HepG2 (cell line): ENCODE measurements around the gene FXYD6. TPM values are rescaled to one million over a fixed set of nuclear protein-coding genes. Genes with fewer than 3 reads are reported as not detected.

ENCODE experiments used
- ATAC-seq: fragments of 200-7000 bp; cut with Tn5 transposase; 3 replicates; pipeline ENCODE4 v1.9.1; 2020; ENCODE audit warnings: mild to moderate bottlenecking, moderate library complexity
- BruUV-seq: library from RNA; stranded (reverse); fragments of 400-500 nt; replicated peaks from 2 replicates; lab custom pipeline; 2021; lab: Mats Ljungman, UMichigan
- CTCF ChIA-PET: fragments of 300-600 bp; formaldehyde crosslinking; extraction: SDS; loops from one replicate; lab custom pipeline; 2021; ENCODE audit warnings: low total read pairs, inconsistent platforms, low intra/inter-chr PET ratio; lab: Yijun Ruan, JAX
- POLR2A ChIA-PET: fragments of 350-600 bp; sonication (Branson Sonifier 250); formaldehyde crosslinking; loops from one replicate; lab custom pipeline; 2020; ENCODE audit warnings: antibody characterized with exemption, inconsistent platforms; lab: Yijun Ruan, JAX
- DNase-seq: peaks from one replicate; pipeline ENCODE4 v3.0.0-alpha.2; 2015; ENCODE audit warnings: low spot score
- FAIRE-seq: peaks from 3 replicates; lab custom pipeline; 2011; peaks lifted over from hg19 to GRCh38; lab: Jason Lieb, UNC
- H2AFZ ChIP-seq: one replicate; pipeline ENCODE4 v1.6.1; 2011; ENCODE audit warnings: low read length, inconsistent platforms
- H3K27ac ChIP-seq: fragments of 300-600 bp; 3 replicates; pipeline ENCODE4 v1.8.0; 2011; ENCODE audit warnings: mixed run types, mild to moderate bottlenecking, mixed read lengths, low read length, inconsistent platforms; ENCODE audit not compliant: insufficient read depth; ENCODE audit errors: extremely low read length
- H3K27me3 ChIP-seq, 2 experiments: fragments of 200-600 bp in 1 of 2; 2 replicates in 1 of 2; 3 replicates in 1 of 2; pipeline versions ENCODE4 v1.6.0 to v1.8.0; 2011; ENCODE audit warnings: low read length in 2 of 2, mild to moderate bottlenecking in 2 of 2, moderate library complexity in 2 of 2, inconsistent platforms in 1 of 2; ENCODE audit not compliant: insufficient read depth in 2 of 2, control insufficient read depth in 1 of 2
- H3K36me3 ChIP-seq, 2 experiments: fragments of 200-600 bp in 1 of 2; replicated peaks in 1 of 2; 2 replicates in 1 of 2; 3 replicates in 1 of 2; pipeline versions ENCODE4 v1.5.1 to v1.8.0; 2011; ENCODE audit warnings: low read length in 2 of 2, inconsistent platforms in 1 of 2; ENCODE audit not compliant: insufficient read depth in 2 of 2, control insufficient read depth in 1 of 2
- H3K4me1 ChIP-seq: 2 replicates; pipeline ENCODE4 v1.5.1; 2012; ENCODE audit warnings: low read length, inconsistent platforms; ENCODE audit not compliant: insufficient read depth
- H3K4me2 ChIP-seq: 2 replicates; pipeline ENCODE4 v1.6.0; 2011; ENCODE audit warnings: low read depth, low read length, inconsistent platforms
- H3K4me3 ChIP-seq, 3 experiments: fragments of 200-600 bp in 1 of 3; sonication (generic), shearing (Covaris generic) in 1 of 3; replicated peaks in 1 of 3; 2 replicates each; pipeline ENCODE4 v1.5.1; 2011 to 2016; ENCODE audit warnings: low read length in 3 of 3, inconsistent platforms in 2 of 3, low read depth in 2 of 3, mild to moderate bottlenecking in 2 of 3, control low read depth in 1 of 3, mixed read lengths in 1 of 3; ENCODE audit not compliant: insufficient read depth in 1 of 3
- H3K79me2 ChIP-seq: one replicate; pipeline ENCODE4 v1.6.1; 2011; ENCODE audit warnings: low read length, inconsistent platforms; ENCODE audit not compliant: insufficient read depth
- H3K9ac ChIP-seq: 2 replicates; pipeline ENCODE4 v1.6.0; 2011; ENCODE audit warnings: mild to moderate bottlenecking, low read depth, low read length, inconsistent platforms; ENCODE audit not compliant: insufficient read depth
- H3K9me3 ChIP-seq: 2 replicates; pipeline ENCODE4 v1.5.1; 2012; ENCODE audit warnings: mild to moderate bottlenecking, low read length
- H4K20me1 ChIP-seq: 2 replicates; pipeline ENCODE4 v1.6.0; 2011; ENCODE audit warnings: inconsistent platforms, mild to moderate bottlenecking, low read length, moderate library complexity; ENCODE audit not compliant: insufficient read depth
- HNF1A ChIP-seq, 2 experiments: sonication (generic) in 1 of 2; formaldehyde crosslinking in 1 of 2; IDR thresholded peaks; 2 replicates each; pipeline versions ENCODE4 v1.4.0 to v1.6.1; 2016 to 2020; ENCODE audit warnings: borderline replicate concordance in 1 of 2, low read depth in 1 of 2, mild to moderate bottlenecking in 1 of 2, missing genetic modification reagents in 1 of 2
- HNRNPK ChIP-seq: fragments of 200-400 bp; formaldehyde crosslinking; IDR thresholded peaks from 2 replicates; pipeline ENCODE4 v1.6.1; 2018; ENCODE audit warnings: low read length, low read depth, moderate library complexity, mild to moderate bottlenecking; ENCODE audit not compliant: poor library complexity, severe bottlenecking
- IRF1 ChIP-seq: sonication (generic); formaldehyde crosslinking; IDR thresholded peaks from 2 replicates; pipeline ENCODE4 v1.4.0; 2020; ENCODE audit warnings: low read depth, mild to moderate bottlenecking, missing genetic modification reagents
- ISX ChIP-seq: sonication (generic); formaldehyde crosslinking; conservative IDR thresholded peaks from 2 replicates; pipeline ENCODE4 v1.5.0; 2020; ENCODE audit warnings: missing genetic modification reagents
- NFE2 ChIP-seq: sonication (generic); formaldehyde crosslinking; IDR thresholded peaks from 2 replicates; pipeline ENCODE4 v1.4.0; 2020; ENCODE audit warnings: missing genetic modification reagents
- PRDM10 ChIP-seq: sonication (generic); formaldehyde crosslinking; IDR thresholded peaks from 2 replicates; pipeline ENCODE4 v1.4.0; 2020; ENCODE audit warnings: low read depth, missing genetic modification reagents
- SP1 ChIP-seq, 2 experiments: fragments of 450-650 bp in 1 of 2; sonication (generic) in 1 of 2; formaldehyde crosslinking in 1 of 2; IDR thresholded peaks; 2 replicates each; pipeline versions ENCODE4 v1.4.0 to v1.6.1; 2016 to 2020; ENCODE audit warnings: missing genetic modification reagents in 1 of 2
- TSC22D2 ChIP-seq: sonication (generic); formaldehyde crosslinking; IDR thresholded peaks from 2 replicates; pipeline ENCODE4 v1.5.1; 2020; ENCODE audit warnings: missing genetic modification reagents, mild to moderate bottlenecking, borderline replicate concordance
- ZBTB4 ChIP-seq: sonication (generic); formaldehyde crosslinking; IDR thresholded peaks from 2 replicates; pipeline ENCODE4 v1.4.0; 2020; ENCODE audit warnings: missing genetic modification reagents, mild to moderate bottlenecking, borderline replicate concordance
- ZNF776 ChIP-seq: sonication (generic); formaldehyde crosslinking; IDR thresholded peaks from 2 replicates; pipeline ENCODE4 v1.4.0; 2020; ENCODE audit warnings: mild to moderate bottlenecking, missing genetic modification reagents
- ZNF891 ChIP-seq: sonication (generic); formaldehyde crosslinking; IDR thresholded peaks from 2 replicates; pipeline ENCODE4 v1.5.0; 2020; ENCODE audit warnings: mild to moderate bottlenecking, missing genetic modification reagents
- WGBS: methylation state at CpG from one replicate; pipeline ENCODE4 v1.1.6; 2017; ENCODE audit warnings: low lambda C conversion rate; 5-methylcytosine and 5-hydroxymethylcytosine counted together
- in situ Hi-C: cut with HindIII; loops from 2 replicates; pipeline ENCODE4 v1.10.0; 2017; ENCODE audit warnings: low pct_unique_long_range_greater_than_20kb; ENCODE audit not compliant: extremely low pct_ligation_motif_present
- intact Hi-C: fragments of 100-400 bp; cut with micrococcal nuclease; formaldehyde crosslinking; loops from one replicate; pipeline ENCODE4 v1.10.0; 2022; ENCODE audit not compliant: unreplicated experiment
- polyA plus RNA-seq, 8 experiments: library from polyadenylated mRNA; depleted of rRNA in 3 of 8; stranded (reverse) in 7 of 8; unstranded in 1 of 8; fragments of >200 nt; fragmentation: Illumina TruSeq in 4 of 8; extraction: Trizol in 4 of 8; gene quantifications; 2 replicates each; pipeline versions ENCODE4 v1.2.1 to v1.2.3, GENCODE V29; 2011 to 2016; ENCODE audit warnings: low read depth in 4 of 8, missing spikeins in 1 of 8, mixed read lengths in 1 of 8; ENCODE audit not compliant: insufficient read depth in 1 of 8
- total RNA-seq, 5 experiments: library from RNA; depleted of rRNA; stranded (reverse); fragments of >200 nt; fragmentation: Illumina TruSeq; extraction: Trizol; gene quantifications; 2 replicates each; pipeline ENCODE4 v1.2.3, GENCODE V29; 2016; ENCODE audit warnings: low read depth in 1 of 5

The FXYD6 gene
- total and polyA plus RNA-seq, 2 of the 13 experiments (the other 11 are each of a cell fraction or from before 2014, with no cell fraction given), result not detected

GRCh38 chr11:117914398-117914761 lies 37.9 kb upstream of the FXYD6 start:
- Histone ChIP-seq H2AFZ (no peak overlapping the region), H3K27me3 (peaks cover 3 to 71% of the 10 kb centered on the region in 2 experiments; a peak in 4 of 5 replicates), H3K4me3 (no peak overlapping the region), H3K4me2 (no peak overlapping the region), H4K20me1 (no peaks in the 10 kb centered on the region), H3K9me3 (no peaks in the 10 kb centered on the region), H3K36me3 (no peaks in the 10 kb centered on the region), H3K79me2 (no peaks in the 10 kb centered on the region), H3K27ac (no peak overlapping the region), H3K9ac (no peak overlapping the region), H3K4me1 (no peaks in the 10 kb centered on the region)
- ChIA-PET POLR2A (no interaction called here), CTCF (no interaction called here)
- intact Hi-C loops, result no loop called here
- no peak for ATAC-seq
- DNase-seq, result no peak
- no peak for FAIRE-seq
- 19% methylated on average over 5 of the region's 5 CpGs for WGBS
- in situ Hi-C loops, result no loop called here
- BruUV-seq, result no TSS peak
- no peak for TF ChIP-seq SP1 (IDR thresholded peaks at IDR 0.05)
- TF ChIP-seq SP1 (CRISPR knock-in tag; IDR thresholded peaks at IDR 0.05), result no peak
- no peak for TF ChIP-seq NFE2
- TF ChIP-seq ISX (CRISPR knock-in tag), result no peak
- TF ChIP-seq ZNF891 (CRISPR knock-in tag), result no peak
- TF ChIP-seq HNF1A (IDR thresholded peaks at IDR 0.05; ENCODE audit: low read depth), result no peak
- no peak for TF ChIP-seq HNF1A (CRISPR knock-in tag; IDR thresholded peaks at IDR 0.05; ENCODE audit: borderline replicate concordance)
- TF ChIP-seq ZNF776 (CRISPR knock-in tag), result no peak
- no peak for TF ChIP-seq HNRNPK
- TF ChIP-seq IRF1 (CRISPR knock-in tag), result no peak
- TF ChIP-seq TSC22D2 (CRISPR knock-in tag), result no peak
- no peak for TF ChIP-seq ZBTB4
- no peak for TF ChIP-seq PRDM10 (CRISPR knock-in tag)
